DND-41 (cell line): Measurements from ENCODE around the gene NT5C.

ENCODE experiments used
- EZH2 ChIP-seq: IDR thresholded peaks from 3 replicates; pipeline ENCODE4 v1.6.1; 2012; ENCODE audit warnings: borderline replicate concordance, low read depth, mild to moderate bottlenecking, moderate library complexity, low read length, inconsistent platforms; ENCODE audit not compliant: severe bottlenecking
- TF ChIP-seq, protein P1 (sequence below): IDR thresholded peaks from 2 replicates; pipeline ENCODE4 v1.5.1; 2012; ENCODE audit warnings: borderline replicate concordance, low read length, moderate library complexity, mild to moderate bottlenecking; ENCODE audit not compliant: poor library complexity, severe bottlenecking; ENCODE audit errors: extremely low read depth

DNA sequence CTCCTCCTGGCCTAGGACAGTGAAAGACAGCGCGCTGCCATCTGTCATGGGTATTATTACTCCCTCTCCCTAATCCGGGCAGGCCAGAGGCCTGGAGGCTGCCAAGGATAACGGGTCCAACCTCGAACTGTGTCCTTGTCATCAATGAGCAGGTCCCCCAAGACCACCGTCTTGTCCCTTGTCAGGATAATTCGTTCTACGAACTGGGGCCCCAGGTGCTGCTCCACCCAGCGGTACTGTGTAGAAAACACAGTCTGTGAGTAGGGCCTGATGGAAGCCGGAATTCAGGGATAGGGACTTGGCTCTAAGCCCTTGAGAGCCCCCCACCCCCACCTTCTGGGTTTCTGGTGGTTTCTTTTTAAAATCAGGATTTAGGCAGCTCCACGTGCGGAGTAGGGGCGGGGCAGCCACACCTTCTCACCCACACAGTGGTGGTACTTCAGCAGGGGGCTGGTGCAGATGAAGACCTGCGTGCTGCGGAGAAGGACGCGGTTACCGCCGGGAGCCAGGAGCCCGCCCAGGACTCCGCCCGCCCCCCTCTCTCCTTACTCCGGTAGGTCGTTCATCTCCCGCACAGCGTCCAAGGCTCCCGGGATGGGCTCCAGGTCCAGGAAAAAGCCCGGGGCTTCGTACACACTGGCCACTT, 787 bp downstream of the NT5C start:
- TF ChIP-seq, protein P1, sequence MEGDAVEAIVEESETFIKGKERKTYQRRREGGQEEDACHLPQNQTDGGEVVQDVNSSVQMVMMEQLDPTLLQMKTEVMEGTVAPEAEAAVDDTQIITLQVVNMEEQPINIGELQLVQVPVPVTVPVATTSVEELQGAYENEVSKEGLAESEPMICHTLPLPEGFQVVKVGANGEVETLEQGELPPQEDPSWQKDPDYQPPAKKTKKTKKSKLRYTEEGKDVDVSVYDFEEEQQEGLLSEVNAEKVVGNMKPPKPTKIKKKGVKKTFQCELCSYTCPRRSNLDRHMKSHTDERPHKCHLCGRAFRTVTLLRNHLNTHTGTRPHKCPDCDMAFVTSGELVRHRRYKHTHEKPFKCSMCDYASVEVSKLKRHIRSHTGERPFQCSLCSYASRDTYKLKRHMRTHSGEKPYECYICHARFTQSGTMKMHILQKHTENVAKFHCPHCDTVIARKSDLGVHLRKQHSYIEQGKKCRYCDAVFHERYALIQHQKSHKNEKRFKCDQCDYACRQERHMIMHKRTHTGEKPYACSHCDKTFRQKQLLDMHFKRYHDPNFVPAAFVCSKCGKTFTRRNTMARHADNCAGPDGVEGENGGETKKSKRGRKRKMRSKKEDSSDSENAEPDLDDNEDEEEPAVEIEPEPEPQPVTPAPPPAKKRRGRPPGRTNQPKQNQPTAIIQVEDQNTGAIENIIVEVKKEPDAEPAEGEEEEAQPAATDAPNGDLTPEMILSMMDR = peak; percentile 34
- TF ChIP-seq EZH2 = no peak
